Left lung (tissue), 10 donors: Measurements from ENCODE around the gene B3GNT5. TPM values are rescaled to one million over a fixed set of nuclear protein-coding genes. Genes with fewer than 3 reads are reported as not detected.

Experiments used
- ATAC-seq: fragments of 200-7000 bp; cut with Tn5 transposase; one replicate; pipeline ENCODE4 v1.9.1; 2020; ENCODE audit warnings: moderate library complexity
- DNase-seq, 4 donors: peaks; one replicate each; pipeline ENCODE4 v3.0.0-alpha.2; 2013 to 2020
- H3K27ac ChIP-seq, 2 donors: fragments of 200-600 bp; sonication (generic) in 1 of 2; one replicate each; pipeline versions ENCODE4 v1.5.0 to v1.8.0; 2020 to 2021
- H3K27me3 ChIP-seq, 2 donors: fragments of 200-600 bp; sonication (generic) in 1 of 2; one replicate each; pipeline versions ENCODE4 v1.5.0 to v1.8.0; 2020 to 2021
- H3K36me3 ChIP-seq, 2 donors: fragments of 200-600 bp; sonication (generic) in 1 of 2; one replicate each; pipeline versions ENCODE4 v1.5.0 to v1.8.0; 2020 to 2021
- H3K4me1 ChIP-seq, 2 donors: fragments of 200-600 bp; one replicate each; pipeline ENCODE4 v1.8.0; 2021
- H3K4me3 ChIP-seq, 2 donors: fragments of 200-600 bp; sonication (generic) in 1 of 2; one replicate each; pipeline versions ENCODE4 v1.5.0 to v1.8.0; 2020 to 2021; ENCODE audit warnings: mild to moderate bottlenecking in 1 of 2
- H3K9me3 ChIP-seq, 2 donors: fragments of 200-600 bp; sonication (generic) in 1 of 2; one replicate each; pipeline versions ENCODE4 v1.5.0 to v1.8.0; 2020 to 2021
- intact Hi-C, 2 donors: fragments of 100-400 bp; cut with DNase I; formaldehyde crosslinking; loops; one replicate each; pipeline versions ENCODE4 v1.11.2 to v1.14.2; 2022
- polyA plus RNA-seq, 6 donors: library from polyadenylated mRNA; unstranded; fragments of 120-200 nt; gene quantifications; one replicate each; pipeline ENCODE4 v1.2.1, GENCODE V29; 2013; ENCODE audit not compliant: insufficient read length in 6 of 6
- total RNA-seq, 2 donors: library from RNA; stranded (reverse); fragmentation: NEBNext Ultra II Directional; extraction: Animal tissue kit (Norgen Biotek cat#: 25700); gene quantifications; one replicate each; pipeline ENCODE4 v1.2.1, GENCODE V29; 2021
- TF ChIP-seq, protein P1 (sequence below), 2 donors: fragments of 200-600 bp; sonication (generic) in 1 of 2; IDR thresholded peaks; one replicate each; pipeline versions ENCODE4 v1.5.0 to v1.8.0; 2021; ENCODE audit warnings: antibody characterized with exemption in 2 of 2
- donor health status: DM: no; HTN: yes; CAD: no.
- donor health status: DM: no; HTN: no; CAD: no.

Gene B3GNT5
- total and polyA plus RNA-seq, 8 donors = 21.7 to 45.2 (median 26.9) TPM

DNA sequence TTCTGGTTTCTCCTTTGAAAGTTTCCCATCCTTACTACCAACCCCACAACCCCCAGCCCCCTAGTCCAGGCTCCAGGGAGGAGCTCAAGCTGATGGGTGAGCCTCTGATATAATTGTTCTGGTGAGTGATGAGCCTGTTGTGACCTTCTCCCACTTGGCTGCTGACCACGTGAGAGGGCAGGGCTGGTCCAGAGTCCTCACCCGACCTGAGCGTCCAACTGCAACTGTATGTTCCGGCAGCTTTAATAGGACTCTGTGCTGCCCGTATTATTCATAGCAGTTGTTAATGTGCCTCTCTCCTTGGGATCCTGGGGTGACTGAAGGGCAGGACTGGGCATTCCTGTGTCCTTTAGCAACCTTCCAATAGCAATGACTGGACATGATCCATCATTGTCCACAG, 56.2 kb downstream of the B3GNT5 start:
- intact Hi-C loops = no loop called here
- Histone ChIP-seq H3K27me3 (no peaks in the 10 kb centered on the region), H3K4me1 (peaks cover 6 to 53% of the 10 kb centered on the region in 2 donors), H3K27ac (no peak overlapping the region), H3K36me3 (no peaks in the 10 kb centered on the region), H3K4me3 (no peak overlapping the region), H3K9me3 (no peaks in the 10 kb centered on the region)
- TF ChIP-seq, protein P1, sequence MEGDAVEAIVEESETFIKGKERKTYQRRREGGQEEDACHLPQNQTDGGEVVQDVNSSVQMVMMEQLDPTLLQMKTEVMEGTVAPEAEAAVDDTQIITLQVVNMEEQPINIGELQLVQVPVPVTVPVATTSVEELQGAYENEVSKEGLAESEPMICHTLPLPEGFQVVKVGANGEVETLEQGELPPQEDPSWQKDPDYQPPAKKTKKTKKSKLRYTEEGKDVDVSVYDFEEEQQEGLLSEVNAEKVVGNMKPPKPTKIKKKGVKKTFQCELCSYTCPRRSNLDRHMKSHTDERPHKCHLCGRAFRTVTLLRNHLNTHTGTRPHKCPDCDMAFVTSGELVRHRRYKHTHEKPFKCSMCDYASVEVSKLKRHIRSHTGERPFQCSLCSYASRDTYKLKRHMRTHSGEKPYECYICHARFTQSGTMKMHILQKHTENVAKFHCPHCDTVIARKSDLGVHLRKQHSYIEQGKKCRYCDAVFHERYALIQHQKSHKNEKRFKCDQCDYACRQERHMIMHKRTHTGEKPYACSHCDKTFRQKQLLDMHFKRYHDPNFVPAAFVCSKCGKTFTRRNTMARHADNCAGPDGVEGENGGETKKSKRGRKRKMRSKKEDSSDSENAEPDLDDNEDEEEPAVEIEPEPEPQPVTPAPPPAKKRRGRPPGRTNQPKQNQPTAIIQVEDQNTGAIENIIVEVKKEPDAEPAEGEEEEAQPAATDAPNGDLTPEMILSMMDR (IDR thresholded peaks at IDR 0.05) = no peak
- DNase-seq = no peak
- no peak for ATAC-seq

DNA sequence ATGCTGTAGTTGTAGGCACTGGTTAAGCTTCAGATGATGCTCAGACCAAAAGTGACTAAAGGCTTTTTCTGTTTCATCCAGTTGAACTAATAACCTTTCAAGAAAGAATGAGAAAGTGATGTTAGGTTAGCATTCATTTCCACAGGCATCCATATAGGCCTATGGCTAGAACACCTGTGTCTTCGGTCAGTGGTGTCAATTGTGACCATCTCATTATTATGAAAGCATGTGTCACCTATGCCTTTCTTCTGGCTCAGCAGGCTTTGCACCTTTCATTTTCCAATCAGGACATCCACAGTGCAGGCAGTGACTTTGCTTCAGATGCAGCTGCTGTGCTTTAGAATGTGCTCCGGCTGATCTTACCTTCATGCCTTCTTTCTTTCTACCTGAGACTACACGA, 57.9 kb downstream of the B3GNT5 start:
- DNase-seq (no peak), ATAC-seq (no peak)
- peaks cover 6 to 50% of the 10 kb centered on the region in 2 donors for H3K4me1 ChIP-seq
- intact Hi-C loops = no loop called here
- no peak overlapping the region for H3K27ac ChIP-seq
- H3K9me3 ChIP-seq = no peaks in the 10 kb centered on the region
- no peak overlapping the region for H3K4me3 ChIP-seq
- TF ChIP-seq, protein P1 (IDR thresholded peaks at IDR 0.05) = no peak
- no peaks in the 10 kb centered on the region for H3K27me3 ChIP-seq
- no peaks in the 10 kb centered on the region for H3K36me3 ChIP-seq

DNA sequence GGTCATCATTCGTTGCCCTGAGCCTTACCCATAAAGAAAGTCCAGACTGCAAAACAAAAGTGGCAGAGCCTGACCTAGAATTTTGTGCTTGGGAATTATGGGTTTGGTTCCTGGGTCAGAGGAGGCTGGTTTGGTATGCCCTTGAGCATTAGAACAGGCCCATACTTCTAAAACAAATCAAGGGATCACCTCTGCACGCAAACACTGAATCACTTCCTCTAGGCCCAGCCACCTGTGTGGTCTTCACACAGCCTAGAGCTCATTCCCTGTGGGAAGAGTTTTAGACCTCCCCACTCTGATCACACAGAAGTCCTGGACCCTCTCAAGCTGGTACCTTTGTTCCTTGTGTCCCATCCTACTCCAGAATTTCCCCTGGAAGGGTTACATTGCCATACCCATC, 59.4 kb downstream of the B3GNT5 start:
- Histone ChIP-seq H3K27ac (no peak overlapping the region), H3K27me3 (no peaks in the 10 kb centered on the region), H3K9me3 (no peaks in the 10 kb centered on the region), H3K4me1 (peaks cover 6 to 37% of the 10 kb centered on the region in 2 donors), H3K36me3 (no peaks in the 10 kb centered on the region), H3K4me3 (no peak overlapping the region)
- DNase-seq = no peak
- intact Hi-C loops = no loop called here
- no peak for ATAC-seq
- TF ChIP-seq, protein P1 (IDR thresholded peaks at IDR 0.05) = no peak

DNA sequence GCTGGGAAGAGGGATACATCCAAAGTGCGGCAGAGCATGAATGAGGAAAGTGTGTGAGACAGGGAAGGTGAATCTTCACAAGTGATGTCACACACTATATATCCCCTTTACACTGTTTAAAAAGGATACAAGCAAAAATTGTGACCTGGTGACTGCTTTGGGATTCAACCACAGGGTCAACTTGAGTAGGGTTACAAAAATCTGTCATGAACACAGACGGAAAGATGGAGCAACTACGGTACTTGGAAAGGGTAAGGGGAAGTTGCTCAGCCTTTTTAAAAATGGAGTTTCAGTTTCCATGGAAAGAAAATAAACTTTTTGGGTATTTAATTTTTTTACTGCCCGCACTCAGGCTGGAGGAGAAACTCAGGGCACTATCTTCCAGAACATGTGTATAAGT, 60.3 kb downstream of the B3GNT5 start:
- Histone ChIP-seq H3K27ac (peak overlapping the region; percentile 11 to 15), H3K36me3 (no peaks in the 10 kb centered on the region), H3K4me1 (peaks cover 6 to 28% of the 10 kb centered on the region in 2 donors), H3K27me3 (no peaks in the 10 kb centered on the region), H3K9me3 (no peaks in the 10 kb centered on the region), H3K4me3 (no peak overlapping the region)
- no peak for DNase-seq
- intact Hi-C loops = no loop called here
- peak; percentile 28 for ATAC-seq
- TF ChIP-seq, protein P1 (IDR thresholded peaks at IDR 0.05) = no peak

DNA sequence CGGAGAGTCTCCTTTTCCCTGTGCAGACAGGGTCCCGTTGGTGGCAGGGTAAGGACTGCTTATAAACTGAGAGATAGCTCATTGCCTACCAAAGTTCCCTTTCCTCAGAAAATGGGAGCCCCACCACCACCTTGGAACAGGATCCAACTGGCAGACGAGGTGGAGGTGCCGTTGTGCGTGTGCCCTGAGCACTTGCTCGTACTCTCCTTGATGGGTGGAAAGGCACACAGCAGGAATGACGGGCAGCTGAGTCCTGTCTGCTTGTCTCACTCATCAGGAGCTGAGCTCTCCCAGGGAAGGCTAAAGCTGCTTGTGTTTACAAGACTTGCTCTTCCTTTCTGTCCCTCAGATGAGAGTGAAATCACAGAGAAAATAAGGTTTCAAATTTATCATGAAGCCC, 60.7 kb downstream of the B3GNT5 start:
- no peaks in the 10 kb centered on the region for H3K9me3 ChIP-seq
- ATAC-seq (peak; percentile 67), DNase-seq (no peak)
- H3K27me3 ChIP-seq = no peaks in the 10 kb centered on the region
- TF ChIP-seq, protein P1 (IDR thresholded peaks at IDR 0.05) = no peak
- no peak overlapping the region for H3K4me3 ChIP-seq
- H3K36me3 ChIP-seq = no peaks in the 10 kb centered on the region
- peak overlapping the region; percentile 11 to 15 for H3K27ac ChIP-seq
- intact Hi-C loops = no loop called here
- H3K4me1 ChIP-seq = peaks cover 6 to 24% of the 10 kb centered on the region in 2 donors
